Myocyte (in vitro differentiated cells): Measurements from ENCODE around the gene S100A8. TPM values are rescaled to one million over a fixed set of nuclear protein-coding genes. Genes with fewer than 3 reads are reported as not detected.
"Not testable (repeated sequence)": the region's sequence is repeated elsewhere in the genome, so short reads cannot be mapped to it uniquely, and the experiment has no call there.

ENCODE experiments used
- DNase-seq: peaks from one replicate; pipeline ENCODE4 v3.0.0-alpha.2; 2012; ENCODE audit warnings: low read depth
- polyA plus RNA-seq: library from polyadenylated mRNA; unstranded; fragments of >200 nt; gene quantifications from one replicate; pipeline ENCODE4 v1.2.1, GENCODE V29; 2012; ENCODE audit warnings: missing spikeins
- total RNA-seq: library from RNA; depleted of rRNA; stranded (reverse); fragments of >200 nt; gene quantifications from 2 replicates; pipeline ENCODE4 v1.2.3, GENCODE V29; 2014

Gene S100A8
- not detected in 2 replicates for total RNA-seq
- not detected for polyA plus RNA-seq

GRCh38 chr1:153390938-153391710 is at the start of gene S100A8:
S100A8 (minus strand) TSS chr1:153391073; CDS start chr1:153390535, 538 bp downstream.
- DNase-seq = peak; percentile 21

DNA sequence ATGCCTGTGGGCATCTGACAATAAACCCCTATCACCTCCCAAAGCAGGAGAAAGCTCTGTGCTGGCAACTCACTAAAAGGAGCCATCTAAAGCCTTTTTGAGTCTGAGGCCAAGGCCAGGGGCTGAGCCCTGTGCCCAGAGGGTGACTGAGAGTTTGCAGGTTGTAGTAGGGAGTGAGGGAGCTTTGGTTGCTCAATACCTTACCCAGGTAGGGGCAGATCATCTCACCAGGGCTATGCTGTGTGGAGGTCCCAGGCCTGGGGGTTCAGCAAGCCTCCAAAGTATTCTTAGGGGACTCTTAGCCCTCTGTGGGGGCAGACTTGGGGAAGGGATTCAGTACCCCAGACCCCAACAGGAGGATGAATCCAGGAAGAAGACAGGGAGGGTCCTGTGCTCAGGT is 48.4 kb upstream of the S100A8 start:
- DNase-seq = no peak

- no peak for DNase-seq
These were observed 47.7 kb upstream of the S100A8 start for GRCh38 chr1:153438599-153438998.

DNA sequence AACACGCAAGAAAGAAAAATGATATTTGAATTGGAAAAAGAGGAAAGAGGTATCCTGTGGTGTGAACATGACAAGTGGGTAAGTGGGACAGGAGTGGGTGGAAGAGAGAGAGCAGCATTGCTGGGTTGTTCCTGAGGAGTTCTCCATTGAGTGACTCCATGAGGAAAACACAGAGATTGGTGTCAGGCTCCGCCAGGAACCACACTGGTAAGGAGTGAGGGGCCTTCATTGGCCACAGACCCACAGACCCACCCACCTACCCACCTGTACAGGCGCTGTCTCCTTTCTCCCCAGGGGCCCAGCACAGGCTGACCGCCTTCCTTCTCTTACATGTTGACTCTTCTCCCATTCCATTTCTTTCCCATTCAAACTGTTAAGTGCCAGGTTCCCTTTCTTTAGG is 46.4 kb upstream of the S100A8 start:
- DNase-seq = no peak

DNA sequence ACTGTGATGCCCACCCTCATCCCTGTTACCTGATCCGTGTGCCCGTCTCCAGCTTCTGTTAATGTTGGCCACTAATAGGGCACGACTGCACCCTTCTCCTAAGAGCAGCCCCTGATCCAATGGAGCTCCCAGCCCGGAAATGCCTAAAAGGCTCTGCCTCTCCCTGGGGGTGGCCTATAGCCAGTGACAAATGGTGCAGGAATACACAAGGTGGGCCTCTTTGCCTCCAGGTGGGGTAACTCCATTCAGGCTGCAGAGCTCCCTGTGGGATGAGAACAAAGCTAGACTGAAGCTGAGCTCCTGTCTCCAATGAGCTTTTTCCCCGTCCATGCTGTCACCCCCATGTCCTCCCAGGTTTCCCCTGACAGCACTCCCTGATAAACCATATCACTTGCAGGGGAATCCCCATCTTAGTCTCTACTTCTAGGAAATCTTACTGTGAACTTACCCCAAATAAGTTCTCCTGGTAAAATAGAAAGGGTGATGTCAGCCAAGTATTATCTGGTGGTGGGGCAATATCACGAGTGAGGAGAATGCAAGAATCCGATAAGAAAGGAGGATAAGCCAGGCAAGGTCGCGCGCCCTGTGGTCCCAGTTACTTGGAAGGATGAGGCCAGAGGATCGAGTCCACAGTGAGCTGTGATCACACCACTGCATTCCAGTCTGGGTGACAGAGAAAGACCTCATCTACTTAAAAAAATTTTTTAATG is 44.0 kb upstream of the S100A8 start:
- no peak for DNase-seq

- DNase-seq = no peak
These were observed 42.2 kb upstream of the S100A8 start for GRCh38 chr1:153432874-153433681.

- no peak for DNase-seq
These were observed 41.1 kb upstream of the S100A8 start for GRCh38 chr1:153431928-153432327.

DNA sequence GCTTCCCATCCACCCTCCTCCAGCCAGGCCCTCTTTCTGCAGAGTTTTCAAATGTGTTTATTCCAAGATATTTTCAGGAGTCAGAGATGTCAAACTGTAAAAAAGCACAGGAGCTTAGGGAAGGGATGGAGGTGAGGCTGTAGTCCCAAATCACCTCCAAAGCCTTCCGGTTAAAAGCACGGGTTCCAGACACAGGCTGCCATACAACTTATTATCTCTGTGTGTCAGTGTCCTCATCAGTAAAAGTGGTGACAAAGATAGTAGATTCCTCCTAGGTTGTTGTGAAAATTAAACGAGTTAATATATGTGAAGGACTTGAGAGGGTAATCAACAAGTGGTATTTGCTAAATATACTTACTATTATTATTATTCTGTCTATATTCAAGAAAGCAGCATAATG is 40.6 kb upstream of the S100A8 start:
- DNase-seq = no peak

- no peak for DNase-seq
These were observed 40.1 kb upstream of the S100A8 start for GRCh38 chr1:153431002-153431401.

- no peak for DNase-seq
These were observed 39.7 kb upstream of the S100A8 start for GRCh38 chr1:153430561-153430960.

DNA sequence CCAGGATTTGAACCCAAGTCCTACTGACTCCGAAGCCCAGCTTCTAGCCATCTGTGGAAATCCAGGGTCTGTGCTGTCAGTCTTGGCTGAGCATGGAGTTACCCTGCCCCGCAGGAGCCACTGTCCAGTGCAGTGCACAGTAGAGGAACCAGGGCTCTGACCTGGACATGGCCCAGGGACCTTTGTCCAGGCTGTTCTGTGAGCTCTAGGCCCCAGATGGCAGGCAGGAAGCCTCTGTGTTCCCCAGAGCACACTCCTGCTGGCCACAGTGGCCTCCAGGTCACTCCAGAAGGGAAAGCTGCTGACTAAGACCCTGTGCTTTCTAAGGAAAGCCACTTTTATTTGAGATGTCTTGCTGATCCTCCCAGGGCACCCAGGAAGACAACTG is 39.3 kb upstream of the S100A8 start:
- no peak for DNase-seq

DNA sequence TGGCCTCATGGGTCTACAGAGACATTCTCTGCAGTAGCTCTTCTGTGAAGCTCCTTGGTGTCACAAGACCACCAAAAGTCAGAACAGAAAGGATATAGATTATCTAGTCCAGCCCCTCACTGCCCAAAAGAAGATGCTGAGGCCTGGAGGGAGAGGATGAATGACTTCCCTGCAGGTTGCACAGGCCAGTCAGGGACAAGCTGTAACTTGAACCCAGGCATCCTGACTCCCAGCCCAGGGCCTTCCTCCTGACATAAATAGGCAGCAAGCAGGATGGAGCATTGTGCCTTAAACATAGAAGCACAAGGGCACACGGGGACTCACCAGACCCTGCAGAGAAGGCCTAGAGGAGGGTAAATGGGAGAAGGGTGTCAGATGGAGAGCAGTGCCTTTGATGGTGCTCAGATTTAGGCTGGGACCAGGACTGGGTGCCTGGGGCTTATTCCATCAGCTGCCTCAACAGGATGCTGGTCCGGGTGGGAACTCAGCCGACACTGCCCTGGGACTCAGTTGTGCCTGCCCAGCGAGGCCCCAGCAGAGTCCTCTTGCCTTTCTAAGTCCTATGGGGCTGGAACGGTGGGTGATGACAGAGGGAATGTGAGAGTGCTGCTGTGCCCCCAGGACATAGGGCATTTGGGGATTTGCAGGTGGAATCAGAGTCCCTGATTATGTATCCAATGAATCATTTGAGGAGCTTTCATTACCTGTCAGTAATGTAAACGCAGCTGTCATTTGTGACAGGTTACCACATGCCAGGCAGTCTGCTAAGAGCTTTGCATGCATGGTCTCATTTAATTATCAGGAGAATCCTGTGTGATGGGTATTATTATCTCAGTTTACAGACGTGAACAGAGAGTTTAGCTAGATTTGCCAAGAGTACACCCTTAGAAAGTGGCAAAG is 38.6 kb upstream of the S100A8 start:
- no peak for DNase-seq

GRCh38 chr1:153428791-153429190 is 37.9 kb upstream of the S100A8 start:
- no peak for DNase-seq

DNA sequence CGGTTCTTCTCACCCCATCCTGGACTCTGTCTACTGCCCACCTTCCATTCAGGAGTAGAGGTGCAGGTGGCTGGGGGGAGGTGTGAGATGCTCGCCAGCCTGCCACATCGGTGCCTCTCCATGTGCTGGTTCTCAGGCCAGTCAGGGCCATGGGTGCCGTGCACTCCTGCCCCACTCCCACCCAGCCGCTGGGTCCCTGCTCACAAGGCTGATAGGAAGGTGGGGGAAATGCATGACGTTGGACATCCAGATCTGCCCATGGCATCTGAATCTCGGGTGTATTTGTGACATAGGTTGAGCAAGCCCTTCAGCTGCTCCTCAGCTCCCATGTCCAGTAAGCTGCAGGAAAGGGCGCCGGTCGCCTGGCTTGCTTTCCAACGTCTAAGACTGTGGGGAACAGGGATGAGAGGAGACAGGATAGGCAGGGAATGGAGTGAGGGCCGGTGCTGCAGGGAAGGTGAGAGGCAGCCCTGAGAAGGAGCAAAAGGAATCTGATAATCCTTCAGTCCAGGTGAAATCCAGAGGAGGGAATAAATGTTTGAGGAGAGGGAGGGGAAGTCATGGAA is 37.3 kb upstream of the S100A8 start:
- no peak for DNase-seq

- no peak for DNase-seq
These were observed 35.9 kb upstream of the S100A8 start for GRCh38 chr1:153426809-153427208.

- DNase-seq = peak; percentile 73
These were observed 31.7 kb upstream of the S100A8 start for GRCh38 chr1:153422450-153423068.

DNA sequence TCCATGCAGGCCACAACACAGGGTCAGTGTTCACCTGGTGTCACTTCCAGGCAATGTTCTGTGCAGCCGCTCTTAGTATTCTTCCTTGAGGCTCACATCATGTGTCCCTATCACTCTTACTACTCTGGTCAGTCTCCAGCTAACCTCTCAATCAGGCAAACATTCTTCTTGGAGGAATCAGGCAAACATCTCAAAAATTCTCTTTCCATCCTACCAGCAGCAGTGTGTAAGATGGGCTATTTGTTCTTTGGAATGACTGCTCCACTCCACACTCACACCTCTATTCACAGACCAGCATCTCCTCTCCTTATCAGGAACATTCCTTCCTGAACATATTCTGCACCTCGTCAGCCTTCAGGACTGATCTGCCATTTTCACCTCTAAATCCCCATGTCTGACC is 29.4 kb upstream of the S100A8 start:
- DNase-seq = no peak

GRCh38 chr1:153419436-153419793 is 28.5 kb upstream of the S100A8 start:
- DNase-seq = not testable (repeated sequence)

- DNase-seq = not testable (repeated sequence)
These were observed 28.0 kb upstream of the S100A8 start for GRCh38 chr1:153418758-153419435.
